HL-60 (cell line): Measurements from ENCODE around the gene PACRGL.
"Not testable (repeated sequence)": the region's sequence is repeated elsewhere in the genome, so short reads cannot be mapped to it uniquely, and the experiment has no call there.

Source experiments
- DNase-seq, 2 experiments: peaks; one replicate each; pipeline ENCODE4 v3.0.0-alpha.2; 2010 to 2020; ENCODE audit warnings: low read depth in 1 of 2, low spot score in 1 of 2
- H3K27ac ChIP-seq: fragments of 250-450 bp; sonication (Bioruptor Pico); replicated peaks from 2 replicates; pipeline ENCODE4 v1.5.1; 2020; ENCODE audit warnings: mild to moderate bottlenecking, moderate library complexity
- H3K27me3 ChIP-seq: fragments of 250-450 bp; sonication (Bioruptor Pico); 2 replicates; pipeline ENCODE4 v1.5.1; 2021; ENCODE audit warnings: mild to moderate bottlenecking, moderate library complexity; ENCODE audit not compliant: insufficient read depth, poor library complexity, severe bottlenecking
- H3K4me3 ChIP-seq: replicated peaks from 2 replicates; pipeline ENCODE4 v1.5.1; 2011; ENCODE audit warnings: mild to moderate bottlenecking, control low read depth, low read length; ENCODE audit not compliant: insufficient read depth
- GABPA ChIP-seq: IDR thresholded peaks from 2 replicates; pipeline ENCODE4 v1.6.1; 2012; ENCODE audit warnings: low read depth
- POLR2AphosphoS5 ChIP-seq: IDR thresholded peaks from 2 replicates; pipeline ENCODE4 v1.6.1; 2012; ENCODE audit warnings: low read depth
- REST ChIP-seq: IDR thresholded peaks from 2 replicates; pipeline ENCODE4 v1.6.1; 2012; ENCODE audit warnings: low read depth; ENCODE audit not compliant: insufficient replicate concordance
- SPI1 ChIP-seq: IDR thresholded peaks from 2 replicates; pipeline ENCODE4 v1.6.1; 2012; ENCODE audit warnings: low read depth, mild to moderate bottlenecking, borderline replicate concordance
- TF ChIP-seq, protein P1 (sequence below): IDR thresholded peaks from one replicate; pipeline ENCODE4 v1.5.1; 2011; ENCODE audit warnings: low read length, control low read depth, inconsistent platforms; ENCODE audit not compliant: insufficient read depth

The PACRGL gene

GRCh38 chr4:20778896-20779295 lies 78.6 kb downstream of the PACRGL start:
- no peak for DNase-seq
- Histone ChIP-seq H3K27ac (no peak overlapping the region), H3K27me3 (peaks cover 2% of the 10 kb centered on the region), H3K4me3 (no peak overlapping the region)
- TF ChIP-seq REST (no peak), GABPA (no peak), POLR2AphosphoS5 (no peak), SPI1 (no peak)
- TF ChIP-seq, protein P1, sequence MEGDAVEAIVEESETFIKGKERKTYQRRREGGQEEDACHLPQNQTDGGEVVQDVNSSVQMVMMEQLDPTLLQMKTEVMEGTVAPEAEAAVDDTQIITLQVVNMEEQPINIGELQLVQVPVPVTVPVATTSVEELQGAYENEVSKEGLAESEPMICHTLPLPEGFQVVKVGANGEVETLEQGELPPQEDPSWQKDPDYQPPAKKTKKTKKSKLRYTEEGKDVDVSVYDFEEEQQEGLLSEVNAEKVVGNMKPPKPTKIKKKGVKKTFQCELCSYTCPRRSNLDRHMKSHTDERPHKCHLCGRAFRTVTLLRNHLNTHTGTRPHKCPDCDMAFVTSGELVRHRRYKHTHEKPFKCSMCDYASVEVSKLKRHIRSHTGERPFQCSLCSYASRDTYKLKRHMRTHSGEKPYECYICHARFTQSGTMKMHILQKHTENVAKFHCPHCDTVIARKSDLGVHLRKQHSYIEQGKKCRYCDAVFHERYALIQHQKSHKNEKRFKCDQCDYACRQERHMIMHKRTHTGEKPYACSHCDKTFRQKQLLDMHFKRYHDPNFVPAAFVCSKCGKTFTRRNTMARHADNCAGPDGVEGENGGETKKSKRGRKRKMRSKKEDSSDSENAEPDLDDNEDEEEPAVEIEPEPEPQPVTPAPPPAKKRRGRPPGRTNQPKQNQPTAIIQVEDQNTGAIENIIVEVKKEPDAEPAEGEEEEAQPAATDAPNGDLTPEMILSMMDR, result no peak

DNA sequence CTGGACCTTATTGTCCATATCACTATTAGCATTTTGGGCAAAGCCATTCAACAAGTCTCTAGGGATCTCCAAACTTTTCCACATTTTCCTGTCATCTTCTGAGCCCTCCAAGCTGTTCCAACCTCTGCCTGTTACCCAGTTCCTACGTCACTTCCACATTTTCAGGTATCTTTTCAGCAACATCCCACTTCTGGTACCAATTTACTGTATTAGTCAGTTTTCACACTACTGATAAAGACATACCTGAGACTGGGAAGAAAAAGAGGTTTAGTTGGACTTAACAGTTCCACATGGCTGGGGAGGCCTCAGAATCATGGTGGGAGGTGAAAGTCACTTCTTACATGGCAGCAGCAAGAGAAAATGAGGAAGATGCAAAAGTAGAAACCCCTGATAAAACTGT lies 82.9 kb downstream of the PACRGL start:
- not testable (repeated sequence) for H3K4me3 ChIP-seq, H3K27ac ChIP-seq, DNase-seq, H3K27me3 ChIP-seq

GRCh38 chr4:20787940-20788665 lies 87.8 kb downstream of the PACRGL start:
- TF ChIP-seq POLR2AphosphoS5, result no peak
- no peak for TF ChIP-seq SPI1
- TF ChIP-seq REST, result no peak
- no peak for TF ChIP-seq GABPA
- TF ChIP-seq, protein P1, result no peak
- Histone ChIP-seq H3K27me3 (no peaks in the 10 kb centered on the region), H3K27ac (no peak overlapping the region), H3K4me3 (no peak overlapping the region)
- DNase-seq, result no peak
